ENCODE measurements around the gene SYMPK.

SYMPK gene

DNA sequence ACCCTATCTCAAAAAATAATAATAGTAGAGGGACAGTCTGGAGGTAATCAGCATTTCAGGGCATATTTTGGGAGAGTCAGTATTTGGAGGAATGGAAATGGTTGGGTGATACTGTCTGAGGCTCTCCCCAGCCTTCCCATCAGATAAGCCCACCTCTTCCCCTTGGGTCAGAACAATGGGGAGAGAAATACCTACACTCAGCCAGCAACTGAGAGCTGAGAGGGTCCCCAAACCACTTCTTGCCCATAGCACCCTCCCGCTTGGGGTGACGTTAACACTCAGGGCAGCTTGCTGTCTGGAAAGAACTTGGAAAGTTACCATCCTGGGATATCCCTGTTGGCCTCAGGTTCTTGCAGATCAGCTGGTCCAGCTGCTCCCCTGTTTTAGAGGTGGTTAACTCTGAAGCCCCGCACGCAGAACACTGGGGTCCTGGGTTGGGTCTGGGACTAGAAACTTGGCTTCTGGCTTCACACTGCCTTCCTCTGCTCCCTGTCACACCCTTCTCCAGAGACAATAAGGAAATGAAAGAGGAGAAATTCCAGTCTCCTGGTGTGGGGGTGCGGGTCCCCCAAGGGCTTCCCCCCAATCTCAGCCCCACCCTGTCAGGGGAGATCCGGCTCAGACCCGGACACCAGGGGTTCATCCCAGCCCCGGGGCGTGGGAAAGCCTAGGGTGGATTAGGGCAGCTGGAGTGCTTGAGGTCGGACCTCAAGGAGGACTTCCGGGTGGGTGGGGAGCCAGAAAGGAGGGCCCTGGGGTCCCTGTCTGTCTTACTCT, 3.6 kb upstream of the SYMPK start:
- DNase-seq = no peak

- DNase-seq = no peak
Measured at GRCh38 chr19:45865269-45865948, 2.5 kb upstream of the SYMPK start.

GRCh38 chr19:45864629-45865082, 1.7 kb upstream of the SYMPK start:
- no peak for DNase-seq

GRCh38 chr19:45863840-45864628, 1.1 kb upstream of the SYMPK start, which contains the start of gene FOXA3:
FOXA3 (plus strand) TSS chr19:45864326; CDS start chr19:45864457, 131 bp downstream.
- no peak for DNase-seq

DNA sequence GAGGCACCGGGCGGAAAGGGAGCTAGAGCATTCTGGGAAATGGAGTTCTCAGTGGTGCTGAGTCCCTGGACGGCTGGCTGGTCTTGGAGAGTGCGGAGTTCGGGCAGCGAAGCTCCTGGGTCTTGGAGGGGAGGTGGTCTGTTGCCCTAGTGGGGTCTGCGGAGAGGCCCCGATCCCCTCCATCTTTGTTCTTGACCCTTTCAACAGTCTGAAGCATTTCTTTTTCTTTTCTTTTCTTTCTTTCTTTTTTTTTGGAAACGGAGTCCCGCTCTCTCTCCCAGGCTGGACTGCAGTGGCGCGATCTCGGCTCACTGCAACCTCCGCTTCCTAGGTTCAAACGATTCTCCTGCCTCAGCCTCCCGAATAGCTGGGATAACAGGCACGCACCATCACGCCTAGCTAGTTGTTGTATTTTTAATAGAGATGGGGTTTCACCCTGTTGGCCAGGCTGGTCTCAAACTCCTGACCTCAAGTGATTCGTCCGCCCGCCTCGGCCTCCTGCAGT, 440 bp upstream of the SYMPK start:
- no peak for DNase-seq

- DNase-seq = no peak
Measured at GRCh38 chr19:45862271-45862563, 730 bp downstream of the SYMPK start.

GRCh38 chr19:45860359-45861259, 2.3 kb downstream of the SYMPK start:
- no peak for DNase-seq

- no peak for DNase-seq
Measured at GRCh38 chr19:45854167-45854778, 8.7 kb downstream of the SYMPK start.

- DNase-seq = no peak
Measured at GRCh38 chr19:45852983-45853382, 10.0 kb downstream of the SYMPK start.

DNA sequence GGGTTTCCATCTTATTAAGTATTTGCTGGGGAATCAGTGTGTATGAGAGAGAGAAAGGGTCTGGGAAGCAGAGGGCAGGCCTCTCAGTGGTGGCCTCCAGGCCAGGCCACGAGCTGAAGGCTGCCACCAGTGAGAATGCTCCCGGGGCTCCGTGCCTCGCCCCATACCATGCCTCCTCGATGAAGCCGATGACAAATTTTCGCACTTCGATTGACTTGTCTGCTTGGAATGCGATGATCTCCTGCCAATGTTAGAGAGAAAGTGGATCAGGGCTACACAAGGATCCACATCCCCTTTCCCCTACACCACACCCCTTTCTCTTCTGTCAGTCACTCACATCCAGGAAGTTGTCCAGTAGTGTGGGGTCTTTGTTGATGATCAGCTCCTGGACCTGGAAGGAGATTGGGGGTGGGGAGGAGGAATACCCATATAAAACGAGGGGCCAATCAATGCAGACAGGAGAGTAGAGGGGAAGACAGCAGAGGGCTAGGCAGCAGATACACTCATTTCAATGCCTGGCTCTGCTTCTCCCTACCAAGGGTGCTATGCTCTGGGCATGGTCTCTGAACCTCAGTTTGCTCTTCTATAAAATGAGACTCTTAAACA, 10.7 kb downstream of the SYMPK start:
- DNase-seq = no peak

DNA sequence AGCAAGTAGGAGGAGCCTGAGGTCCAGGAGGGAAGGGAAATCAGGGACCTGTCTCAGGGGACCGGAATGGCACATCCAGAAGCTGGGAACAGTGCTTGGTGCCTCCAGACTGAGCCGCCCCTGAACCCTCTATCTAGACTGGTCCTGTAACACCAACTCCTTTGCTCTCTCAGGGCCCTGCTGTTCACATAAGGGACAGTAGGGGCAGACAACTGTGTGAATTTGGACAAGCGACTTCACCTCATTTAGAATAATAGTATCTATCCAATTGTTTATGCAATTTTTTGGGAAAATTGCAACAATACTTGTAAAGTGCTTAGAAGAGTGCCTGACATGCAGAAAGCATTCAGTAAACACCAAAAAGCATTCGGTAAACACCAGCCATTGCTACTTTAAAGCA, 14.0 kb downstream of the SYMPK start:
- no peak for DNase-seq

DNA sequence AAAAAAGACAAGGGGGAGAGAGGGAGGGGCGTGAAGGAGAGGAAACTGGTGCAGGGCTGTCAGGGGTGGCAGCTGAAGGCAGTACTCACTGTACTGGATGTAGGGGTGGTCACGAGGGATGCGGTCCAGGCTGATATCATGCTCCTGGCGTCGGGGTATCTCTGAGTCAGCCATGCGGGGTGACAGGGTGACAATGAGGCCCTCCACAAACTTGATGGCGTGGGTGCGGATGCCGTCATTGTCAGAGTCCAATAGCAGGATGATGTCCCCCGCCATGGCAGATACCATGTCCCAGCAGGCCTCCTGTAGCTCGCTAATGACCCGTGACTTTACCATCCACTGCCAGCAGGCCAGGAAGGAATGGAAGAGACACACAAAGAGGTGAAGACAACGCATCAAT, 15.3 kb downstream of the SYMPK start:
- no peak for DNase-seq

DNA sequence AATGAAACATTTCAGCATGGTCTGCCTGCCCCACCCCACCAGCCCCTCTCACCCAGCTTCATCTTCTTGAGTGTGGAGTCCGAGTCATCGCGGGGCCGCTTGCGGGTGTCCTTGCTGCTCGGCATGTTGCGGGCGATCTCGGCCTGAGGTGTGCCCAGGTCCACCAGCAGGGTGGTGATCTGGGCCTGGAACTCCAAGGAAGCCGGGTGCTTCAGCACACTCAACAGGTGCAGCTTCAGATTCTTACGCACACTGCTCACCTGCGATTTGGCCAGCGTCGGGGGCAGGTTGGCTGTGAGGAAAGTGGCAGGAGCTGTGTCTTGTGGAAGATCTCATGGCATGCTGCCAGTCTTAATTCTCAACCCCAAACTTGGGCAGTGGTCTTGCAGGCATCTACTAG, 20.7 kb downstream of the SYMPK start:
- no peak for DNase-seq

- DNase-seq = no peak
Measured at GRCh38 chr19:45834970-45835369, 28.0 kb downstream of the SYMPK start.

- DNase-seq = no peak
Measured at GRCh38 chr19:45828945-45829344, 34.0 kb downstream of the SYMPK start.

- no peak for DNase-seq
Measured at GRCh38 chr19:45828523-45828922, 34.4 kb downstream of the SYMPK start.

DNA sequence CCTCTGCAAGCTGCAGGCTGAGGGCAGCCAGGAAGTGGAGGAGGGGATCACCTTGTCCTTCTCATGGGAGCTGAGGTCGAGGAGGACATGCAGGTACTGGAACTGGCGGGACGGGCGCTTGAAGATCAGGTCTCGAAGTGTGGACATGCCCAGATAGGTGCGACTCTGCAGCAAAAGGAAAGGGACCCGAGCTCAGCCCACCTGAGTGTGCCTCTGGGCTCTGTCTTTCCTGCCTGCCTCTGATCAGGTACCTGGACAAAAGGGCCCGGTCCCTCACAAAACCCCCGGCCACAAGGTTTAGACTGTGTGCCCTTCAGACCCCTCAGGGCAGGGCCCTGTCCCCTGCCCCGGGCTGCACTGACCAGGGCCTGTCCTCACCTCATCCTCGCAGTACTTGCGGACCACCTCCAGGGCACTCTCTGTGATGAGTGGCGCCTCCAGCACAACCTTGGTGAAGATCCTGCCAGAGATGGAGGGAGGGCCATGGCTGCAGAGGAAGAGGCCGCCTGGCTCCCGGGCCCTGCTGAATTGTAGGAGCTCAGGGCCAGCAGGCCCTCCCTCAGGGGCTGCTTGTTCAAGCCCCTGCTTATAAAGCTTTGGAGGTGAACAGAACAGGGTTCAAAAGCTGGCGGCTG, 35.4 kb downstream of the SYMPK start:
- no peak for DNase-seq

DNA sequence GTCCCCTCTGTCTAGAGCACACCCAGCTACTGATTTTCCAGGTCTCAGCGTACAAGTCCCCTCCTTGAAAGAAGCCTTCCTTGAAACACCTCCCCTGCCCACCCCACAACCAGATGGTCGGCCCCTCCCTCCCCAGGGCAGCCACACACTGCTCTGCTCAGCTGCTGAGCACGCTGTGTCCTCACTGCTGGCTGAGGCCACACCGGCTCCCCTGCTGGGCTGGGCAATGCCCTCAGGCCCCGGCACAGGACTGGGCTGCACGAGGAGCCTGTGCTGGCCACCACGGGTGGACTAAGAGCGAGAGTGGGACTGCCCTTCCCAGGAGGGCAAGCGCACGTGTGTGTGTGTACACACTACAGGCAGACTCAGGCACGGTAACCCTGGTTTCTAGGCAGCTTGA, 36.0 kb downstream of the SYMPK start:
- no peak for DNase-seq

DNA sequence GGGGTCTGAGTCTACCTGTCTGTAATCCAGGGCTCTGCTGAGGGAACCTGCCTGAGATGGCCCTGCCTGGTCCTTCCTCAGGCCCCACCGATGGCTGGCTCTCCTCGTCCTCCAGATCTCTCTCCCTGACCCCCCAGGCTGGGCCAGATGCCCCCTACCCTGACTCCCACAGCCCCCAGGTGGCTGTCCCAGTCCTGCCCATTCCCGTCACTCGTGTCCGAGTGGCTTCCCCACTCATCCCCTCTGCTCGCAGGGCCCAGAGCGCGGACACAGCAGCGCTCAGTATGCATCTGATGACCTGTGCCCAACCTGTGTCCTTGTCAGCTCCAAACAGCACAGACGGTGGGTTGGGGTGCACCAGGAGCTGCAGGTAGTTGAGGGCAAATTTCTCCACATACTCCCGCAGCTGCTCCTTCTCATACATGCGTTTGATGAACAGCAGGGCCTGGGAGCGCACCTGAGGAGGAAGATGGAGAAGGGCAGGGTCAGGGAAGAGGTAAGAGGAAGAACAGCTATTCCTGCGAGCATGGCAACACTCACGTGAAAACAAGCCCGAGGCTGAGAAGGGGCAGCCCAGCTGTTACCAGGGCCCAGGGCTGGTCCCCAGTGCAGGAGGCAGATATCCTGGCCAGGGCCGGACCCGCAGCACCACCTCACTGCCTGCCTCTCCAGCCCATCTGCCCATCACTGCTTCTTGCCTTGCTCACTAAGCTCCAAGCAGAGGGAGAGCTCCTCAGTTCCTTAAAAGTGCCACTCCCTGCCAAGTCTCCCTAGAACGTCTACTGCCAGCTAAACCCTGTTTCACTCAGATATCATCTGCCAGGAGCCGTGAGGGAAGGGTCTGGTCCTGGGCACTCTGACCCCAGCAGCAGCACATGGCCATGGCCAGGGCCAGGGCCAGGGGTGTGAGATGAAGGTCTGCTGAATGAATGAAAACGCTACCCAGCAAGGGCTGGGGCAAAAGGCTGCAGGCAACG, 36.7 kb downstream of the SYMPK start:
- DNase-seq = no peak

GRCh38 chr19:45825263-45825605, 37.7 kb downstream of the SYMPK start:
- no peak for DNase-seq

Data from right forelimb (tissue), 1 donor.